IMR-90 (cell line): ENCODE results near the gene TNFRSF11A.

ENCODE experiments used
- BHLHE40 ChIP-seq: fragments of 150-350 bp; IDR thresholded peaks from 2 replicates; pipeline ENCODE4 v1.6.1; 2016; ENCODE audit warnings: mild to moderate bottlenecking, low read depth, low read length
- CEBPB ChIP-seq: IDR thresholded peaks from 2 replicates; pipeline ENCODE4 v1.6.1; 2012; ENCODE audit warnings: low read depth, low read length, improper control_type of control experiment
- MAFK ChIP-seq: IDR thresholded peaks from 2 replicates; pipeline ENCODE4 v1.6.1; 2012; ENCODE audit warnings: low read depth, low read length, improper control_type of control experiment
- MXI1 ChIP-seq: IDR thresholded peaks from 2 replicates; pipeline ENCODE4 v1.6.1; 2012; ENCODE audit warnings: low read depth, mild to moderate bottlenecking, low read length, moderate library complexity, borderline replicate concordance
- POLR2A ChIP-seq: IDR thresholded peaks from 2 replicates; pipeline ENCODE4 v1.6.1; 2012; ENCODE audit warnings: mild to moderate bottlenecking, low read depth, low read length
- RAD21 ChIP-seq: IDR thresholded peaks from 2 replicates; pipeline ENCODE4 v1.6.1; 2012; ENCODE audit warnings: low read length, improper control_type of control experiment
- SMC3 ChIP-seq: fragments of 150-350 bp; IDR thresholded peaks from 2 replicates; pipeline ENCODE4 v1.6.1; 2016; ENCODE audit warnings: low read depth, mild to moderate bottlenecking, antibody characterized with exemption, low read length, moderate library complexity
- USF2 ChIP-seq: fragments of 150-350 bp; IDR thresholded peaks from 2 replicates; pipeline ENCODE4 v1.6.1; 2017; ENCODE audit warnings: mild to moderate bottlenecking, antibody characterized with exemption, low read length, low read depth
- TF ChIP-seq, protein P1 (sequence below): conservative IDR thresholded peaks from 2 replicates; pipeline ENCODE4 v1.5.1; 2012; ENCODE audit warnings: mild to moderate bottlenecking, low read depth, low read length, improper control_type of control experiment
- TF ChIP-seq, protein P2 (sequence below): fragments of 150-350 bp; IDR thresholded peaks from 2 replicates; pipeline ENCODE4 v1.6.1; 2016; ENCODE audit warnings: low read depth, mild to moderate bottlenecking, low read length, moderate library complexity, borderline replicate concordance

GRCh38 chr18:62374410-62374965, 49.4 kb downstream of the TNFRSF11A start:
- TF ChIP-seq, protein P1, sequence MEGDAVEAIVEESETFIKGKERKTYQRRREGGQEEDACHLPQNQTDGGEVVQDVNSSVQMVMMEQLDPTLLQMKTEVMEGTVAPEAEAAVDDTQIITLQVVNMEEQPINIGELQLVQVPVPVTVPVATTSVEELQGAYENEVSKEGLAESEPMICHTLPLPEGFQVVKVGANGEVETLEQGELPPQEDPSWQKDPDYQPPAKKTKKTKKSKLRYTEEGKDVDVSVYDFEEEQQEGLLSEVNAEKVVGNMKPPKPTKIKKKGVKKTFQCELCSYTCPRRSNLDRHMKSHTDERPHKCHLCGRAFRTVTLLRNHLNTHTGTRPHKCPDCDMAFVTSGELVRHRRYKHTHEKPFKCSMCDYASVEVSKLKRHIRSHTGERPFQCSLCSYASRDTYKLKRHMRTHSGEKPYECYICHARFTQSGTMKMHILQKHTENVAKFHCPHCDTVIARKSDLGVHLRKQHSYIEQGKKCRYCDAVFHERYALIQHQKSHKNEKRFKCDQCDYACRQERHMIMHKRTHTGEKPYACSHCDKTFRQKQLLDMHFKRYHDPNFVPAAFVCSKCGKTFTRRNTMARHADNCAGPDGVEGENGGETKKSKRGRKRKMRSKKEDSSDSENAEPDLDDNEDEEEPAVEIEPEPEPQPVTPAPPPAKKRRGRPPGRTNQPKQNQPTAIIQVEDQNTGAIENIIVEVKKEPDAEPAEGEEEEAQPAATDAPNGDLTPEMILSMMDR: no peak
- TF ChIP-seq SMC3 (no peak), CEBPB (no peak), BHLHE40 (no peak), RAD21 (no peak), USF2 (no peak), MXI1 (no peak), MAFK (no peak), POLR2A (no peak)
- TF ChIP-seq, protein P2, sequence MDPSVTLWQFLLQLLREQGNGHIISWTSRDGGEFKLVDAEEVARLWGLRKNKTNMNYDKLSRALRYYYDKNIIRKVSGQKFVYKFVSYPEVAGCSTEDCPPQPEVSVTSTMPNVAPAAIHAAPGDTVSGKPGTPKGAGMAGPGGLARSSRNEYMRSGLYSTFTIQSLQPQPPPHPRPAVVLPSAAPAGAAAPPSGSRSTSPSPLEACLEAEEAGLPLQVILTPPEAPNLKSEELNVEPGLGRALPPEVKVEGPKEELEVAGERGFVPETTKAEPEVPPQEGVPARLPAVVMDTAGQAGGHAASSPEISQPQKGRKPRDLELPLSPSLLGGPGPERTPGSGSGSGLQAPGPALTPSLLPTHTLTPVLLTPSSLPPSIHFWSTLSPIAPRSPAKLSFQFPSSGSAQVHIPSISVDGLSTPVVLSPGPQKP: no peak
